ENCODE data around the gene MSI2.
"Not testable (repeated sequence)": the region's sequence is repeated elsewhere in the genome, so short reads cannot be mapped to it uniquely, and the experiment has no call there.

Gene MSI2

DNA sequence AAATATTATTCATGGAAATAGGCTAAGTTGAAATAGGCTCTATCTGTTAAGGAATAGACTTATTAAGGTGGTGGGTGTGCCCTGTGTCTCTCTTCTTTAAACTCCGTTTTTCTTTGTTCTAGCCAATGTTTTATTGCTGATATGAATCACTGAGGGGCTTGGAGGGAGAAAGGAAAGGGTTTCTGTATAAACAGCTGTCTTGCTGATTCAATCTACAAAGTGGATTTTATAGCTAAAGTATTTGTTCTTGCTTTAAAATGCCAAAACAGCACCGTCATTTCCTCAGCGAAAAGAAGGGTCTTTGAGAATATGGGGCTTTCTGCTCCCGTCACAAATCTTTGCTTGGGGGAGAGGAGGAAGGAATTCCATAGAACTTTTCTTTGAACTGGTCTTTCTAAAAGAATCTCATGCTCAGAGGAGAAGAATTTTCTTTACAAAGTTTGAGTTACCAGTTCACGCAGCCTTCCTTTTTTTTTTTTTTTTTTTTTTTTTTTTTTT lies 39.3 kb downstream of the MSI2 start:
- TF ChIP-seq, protein P1, sequence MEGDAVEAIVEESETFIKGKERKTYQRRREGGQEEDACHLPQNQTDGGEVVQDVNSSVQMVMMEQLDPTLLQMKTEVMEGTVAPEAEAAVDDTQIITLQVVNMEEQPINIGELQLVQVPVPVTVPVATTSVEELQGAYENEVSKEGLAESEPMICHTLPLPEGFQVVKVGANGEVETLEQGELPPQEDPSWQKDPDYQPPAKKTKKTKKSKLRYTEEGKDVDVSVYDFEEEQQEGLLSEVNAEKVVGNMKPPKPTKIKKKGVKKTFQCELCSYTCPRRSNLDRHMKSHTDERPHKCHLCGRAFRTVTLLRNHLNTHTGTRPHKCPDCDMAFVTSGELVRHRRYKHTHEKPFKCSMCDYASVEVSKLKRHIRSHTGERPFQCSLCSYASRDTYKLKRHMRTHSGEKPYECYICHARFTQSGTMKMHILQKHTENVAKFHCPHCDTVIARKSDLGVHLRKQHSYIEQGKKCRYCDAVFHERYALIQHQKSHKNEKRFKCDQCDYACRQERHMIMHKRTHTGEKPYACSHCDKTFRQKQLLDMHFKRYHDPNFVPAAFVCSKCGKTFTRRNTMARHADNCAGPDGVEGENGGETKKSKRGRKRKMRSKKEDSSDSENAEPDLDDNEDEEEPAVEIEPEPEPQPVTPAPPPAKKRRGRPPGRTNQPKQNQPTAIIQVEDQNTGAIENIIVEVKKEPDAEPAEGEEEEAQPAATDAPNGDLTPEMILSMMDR (IDR thresholded peaks at IDR 0.05; ENCODE audit: low read length), result no peak
- no peak for TF ChIP-seq EZH2 (IDR thresholded peaks at IDR 0.05; ENCODE audit: borderline replicate concordance, low read length)
- H3K4me2 ChIP-seq (ENCODE audit: low read length), result no peak overlapping the region

DNA sequence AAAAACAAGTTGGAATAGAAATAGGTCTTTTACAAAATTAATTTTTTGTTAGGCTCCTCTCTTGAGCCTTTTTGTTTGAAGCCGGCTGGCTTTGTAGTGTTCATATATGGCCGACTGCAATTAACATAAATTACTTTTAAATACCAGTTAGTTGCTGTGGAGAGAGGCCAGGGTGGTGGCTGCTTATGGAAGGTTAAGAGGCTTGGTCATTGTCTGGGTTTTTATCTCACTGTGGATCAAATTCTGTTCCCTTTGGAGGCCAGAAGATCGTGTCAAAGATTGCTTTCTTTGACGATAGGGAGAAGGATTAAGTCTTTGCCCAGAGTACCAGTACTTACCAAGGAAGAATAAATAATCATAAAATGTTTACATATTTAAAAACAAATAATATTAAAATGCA lies 39.9 kb downstream of the MSI2 start:
- Histone ChIP-seq H4K20me1 (ENCODE audit: insufficient read depth, low read length) (no peaks in the 10 kb centered on the region), H3K9me3 (ENCODE audit: low read length) (peaks cover 11% of the 10 kb centered on the region; the same call in 1 of the 2 replicates), H3K79me2 (ENCODE audit: insufficient read depth, low read length) (peaks cover 62% of the 10 kb centered on the region), H3K4me2 (ENCODE audit: low read length) (no peak overlapping the region), H3K36me3 (ENCODE audit: insufficient read depth, low read length) (peaks cover 94% of the 10 kb centered on the region), H3K27me3 (ENCODE audit: insufficient read depth, low read length) (no peaks in the 10 kb centered on the region), H3K4me1 (ENCODE audit: insufficient read depth, low read length, severe bottlenecking) (no peaks in the 10 kb centered on the region), H3K4me3 (ENCODE audit: low read depth, low read length, poor library complexity, severe bottlenecking) (no peak overlapping the region), H2AFZ (ENCODE audit: low read length) (no peak overlapping the region), H3K9ac (ENCODE audit: low read length) (no peak overlapping the region), H3K27ac (ENCODE audit: low read depth, low read length, poor library complexity, severe bottlenecking) (no peak overlapping the region), H3F3A (ENCODE audit: insufficient read depth, low read length) (no peaks in the 10 kb centered on the region), H3K9me2 (ENCODE audit: low read depth, low read length) (no peaks in the 10 kb centered on the region)
- no peak for TF ChIP-seq EZH2 (IDR thresholded peaks at IDR 0.05; ENCODE audit: borderline replicate concordance, low read length)
- TF ChIP-seq, protein P1 (IDR thresholded peaks at IDR 0.05; ENCODE audit: low read length), result no peak

More for the DNA sequence above, 39.3 kb downstream of the MSI2 start:
- H3K27ac ChIP-seq (ENCODE audit: low read depth, low read length, poor library complexity, severe bottlenecking), result no peak overlapping the region
- H3K27me3 ChIP-seq (ENCODE audit: insufficient read depth, low read length), result no peaks in the 10 kb centered on the region
- peaks cover 11% of the 10 kb centered on the region; the same call in 1 of the 2 replicates for H3K9me3 ChIP-seq (ENCODE audit: low read length)
- peaks cover 66% of the 10 kb centered on the region for H3K79me2 ChIP-seq (ENCODE audit: insufficient read depth, low read length)
- H3K9me2 ChIP-seq (ENCODE audit: low read depth, low read length), result no peaks in the 10 kb centered on the region
- no peak overlapping the region for H3K9ac ChIP-seq (ENCODE audit: low read length)
- no peak overlapping the region for H2AFZ ChIP-seq (ENCODE audit: low read length)
- H3F3A ChIP-seq (ENCODE audit: insufficient read depth, low read length), result no peaks in the 10 kb centered on the region
- H3K36me3 ChIP-seq (ENCODE audit: insufficient read depth, low read length), result peaks cover 94% of the 10 kb centered on the region
- no peaks in the 10 kb centered on the region for H3K4me1 ChIP-seq (ENCODE audit: insufficient read depth, low read length, severe bottlenecking)
- H3K4me3 ChIP-seq (ENCODE audit: low read depth, low read length, poor library complexity, severe bottlenecking), result no peak overlapping the region
- no peaks in the 10 kb centered on the region for H4K20me1 ChIP-seq (ENCODE audit: insufficient read depth, low read length)

DNA sequence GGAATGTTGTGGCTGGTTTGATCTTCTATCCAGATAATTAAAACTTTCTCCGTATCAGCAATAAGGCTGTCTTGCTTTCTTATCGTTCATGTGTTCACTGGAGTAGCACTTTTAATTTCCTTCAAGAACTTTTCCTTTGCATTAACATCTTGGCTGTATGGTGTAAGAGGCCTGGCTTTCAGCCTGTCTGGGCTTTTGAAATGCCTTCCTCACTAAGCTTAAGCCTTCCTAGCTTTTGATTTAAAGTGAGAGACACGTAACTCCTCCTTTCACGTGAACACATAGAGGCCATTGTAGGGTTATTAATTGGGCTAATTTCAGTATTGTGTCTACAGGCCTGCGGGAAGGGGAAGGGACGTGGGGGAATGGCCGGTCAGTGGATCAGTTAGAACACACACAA lies 42.9 kb downstream of the MSI2 start:
- Histone ChIP-seq H3K79me2 (ENCODE audit: insufficient read depth, low read length) (peaks cover 67% of the 10 kb centered on the region), H3K36me3 (ENCODE audit: insufficient read depth, low read length) (peaks cover 87% of the 10 kb centered on the region)

DNA sequence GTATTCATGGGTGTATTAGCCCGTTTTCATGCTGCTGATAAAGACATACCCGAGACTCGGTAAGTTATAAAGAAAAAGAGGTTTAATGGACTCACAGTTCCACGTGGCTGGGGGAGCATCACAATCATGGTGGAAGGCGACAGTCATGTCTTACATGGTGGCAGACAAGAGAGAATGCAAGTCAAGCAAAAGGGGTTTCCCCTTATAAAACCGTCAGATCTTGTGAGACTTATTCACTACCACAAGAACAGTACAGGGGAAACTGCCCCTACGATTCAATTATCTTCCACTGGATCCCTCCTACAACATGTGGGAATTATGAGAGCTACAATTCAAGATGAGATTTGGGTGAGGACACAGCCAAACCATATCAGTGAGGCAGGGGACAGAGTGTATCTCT lies 44.3 kb downstream of the MSI2 start:
- Histone ChIP-seq H3K9me3 (ENCODE audit: low read length) (peaks cover 11% of the 10 kb centered on the region; the same call in 1 of the 2 replicates), H3K79me2 (ENCODE audit: insufficient read depth, low read length) (peaks cover 68% of the 10 kb centered on the region), H3K36me3 (ENCODE audit: insufficient read depth, low read length) (peaks cover 73% of the 10 kb centered on the region)
- H3K9ac ChIP-seq (ENCODE audit: low read length); H3K27ac ChIP-seq (ENCODE audit: low read depth, low read length, poor library complexity, severe bottlenecking); H3K4me1 ChIP-seq (ENCODE audit: insufficient read depth, low read length, severe bottlenecking); H3K4me3 ChIP-seq (ENCODE audit: low read depth, low read length, poor library complexity, severe bottlenecking); H3K9me2 ChIP-seq (ENCODE audit: low read depth, low read length); H3F3A ChIP-seq (ENCODE audit: insufficient read depth, low read length); H2AFZ ChIP-seq (ENCODE audit: low read length); H4K20me1 ChIP-seq (ENCODE audit: insufficient read depth, low read length); H3K27me3 ChIP-seq (ENCODE audit: insufficient read depth, low read length); H3K4me2 ChIP-seq (ENCODE audit: low read length): not testable (repeated sequence)

More for the DNA sequence above, 42.9 kb downstream of the MSI2 start:
- Histone ChIP-seq H3F3A (ENCODE audit: insufficient read depth, low read length) (no peaks in the 10 kb centered on the region), H3K9ac (ENCODE audit: low read length) (no peak overlapping the region), H3K9me2 (ENCODE audit: low read depth, low read length) (no peaks in the 10 kb centered on the region), H3K27me3 (ENCODE audit: insufficient read depth, low read length) (no peaks in the 10 kb centered on the region), H2AFZ (ENCODE audit: low read length) (no peak overlapping the region), H3K27ac (ENCODE audit: low read depth, low read length, poor library complexity, severe bottlenecking) (no peak overlapping the region), H3K4me1 (ENCODE audit: insufficient read depth, low read length, severe bottlenecking) (no peaks in the 10 kb centered on the region), H4K20me1 (ENCODE audit: insufficient read depth, low read length) (no peaks in the 10 kb centered on the region), H3K9me3 (ENCODE audit: low read length) (peaks cover 11% of the 10 kb centered on the region; the same call in 1 of the 2 replicates), H3K4me2 (ENCODE audit: low read length) (no peak overlapping the region), H3K4me3 (ENCODE audit: low read depth, low read length, poor library complexity, severe bottlenecking) (no peak overlapping the region)
- TF ChIP-seq, protein P1 (IDR thresholded peaks at IDR 0.05; ENCODE audit: low read length), result no peak
- TF ChIP-seq EZH2 (IDR thresholded peaks at IDR 0.05; ENCODE audit: borderline replicate concordance, low read length), result no peak
